HG03442 (cell line): ENCODE results near the gene PRSS53.
"Not testable (repeated sequence)": the region's sequence is repeated elsewhere in the genome, so short reads cannot be mapped to it uniquely, and the experiment has no call there.

Source experiments
- ATAC-seq: cut with Tn5 transposase; IDR thresholded peaks from one replicate; pipeline ENCODE4 v1.9.1; 2021; ENCODE audit warnings: mild to moderate bottlenecking, moderate library complexity; ENCODE audit not compliant: unreplicated experiment

PRSS53 gene

DNA sequence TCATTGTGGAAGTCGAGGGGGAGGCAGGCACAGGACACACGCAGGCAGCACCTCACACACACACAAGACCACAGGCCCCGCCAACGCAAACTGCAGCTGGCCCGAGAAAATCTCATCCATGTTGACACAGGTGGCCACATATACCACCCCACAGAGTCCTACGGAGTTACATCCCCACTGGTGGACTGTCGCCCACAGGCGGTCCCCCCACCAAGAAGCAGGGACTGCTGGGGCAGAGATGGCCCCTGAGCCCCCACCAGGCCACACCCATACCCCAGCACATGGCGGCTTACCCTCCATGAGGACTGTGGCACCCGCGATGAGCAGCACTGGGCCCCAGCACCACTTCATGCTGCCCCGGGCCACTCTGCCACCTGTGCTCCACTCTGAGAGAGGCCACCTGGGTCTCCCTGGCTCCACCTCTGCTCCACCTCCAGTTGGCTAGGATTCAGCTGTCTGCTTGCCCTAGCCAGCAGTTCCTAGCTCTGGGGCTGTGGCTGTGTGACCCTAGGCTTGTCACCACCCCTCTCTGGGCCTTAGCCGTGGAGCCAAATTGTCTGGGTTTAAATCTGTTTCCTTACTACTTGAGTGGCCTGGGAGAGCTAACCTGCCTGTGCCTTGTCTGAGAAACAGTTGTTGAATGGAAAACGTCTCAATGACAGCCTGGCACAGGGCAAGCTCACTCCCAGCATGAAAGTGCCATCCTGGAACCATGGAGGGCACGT lies at the start of gene PRSS53:
TSS of gene PRSS53 (minus strand) at position 485 of the 725 bp plus-strand sequence. CDS start at position 351, 134 bp downstream.
- ATAC-seq = no peak

- ATAC-seq = not testable (repeated sequence)
These were observed 48.2 kb upstream of the PRSS53 start for GRCh38 chr16:31136822-31137499.

DNA sequence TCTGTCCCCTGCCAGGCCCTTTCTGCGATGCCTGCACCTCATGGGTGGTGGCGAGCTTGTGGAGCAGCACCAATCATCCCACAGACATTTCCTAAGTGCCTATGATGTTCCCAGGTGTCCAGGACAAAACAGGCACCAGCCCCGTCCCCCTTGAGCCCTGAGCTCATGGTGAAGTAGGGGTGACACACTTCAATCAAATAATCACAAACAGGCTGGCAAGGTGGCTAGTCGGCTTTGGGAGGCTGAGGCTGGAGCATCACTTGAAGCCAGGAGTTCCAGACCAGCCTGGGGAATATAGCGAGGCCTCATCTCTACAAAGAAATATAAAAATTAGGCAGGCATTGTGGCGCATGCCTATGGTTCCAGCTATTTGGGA lies 47.5 kb upstream of the PRSS53 start:
- ATAC-seq = no peak

DNA sequence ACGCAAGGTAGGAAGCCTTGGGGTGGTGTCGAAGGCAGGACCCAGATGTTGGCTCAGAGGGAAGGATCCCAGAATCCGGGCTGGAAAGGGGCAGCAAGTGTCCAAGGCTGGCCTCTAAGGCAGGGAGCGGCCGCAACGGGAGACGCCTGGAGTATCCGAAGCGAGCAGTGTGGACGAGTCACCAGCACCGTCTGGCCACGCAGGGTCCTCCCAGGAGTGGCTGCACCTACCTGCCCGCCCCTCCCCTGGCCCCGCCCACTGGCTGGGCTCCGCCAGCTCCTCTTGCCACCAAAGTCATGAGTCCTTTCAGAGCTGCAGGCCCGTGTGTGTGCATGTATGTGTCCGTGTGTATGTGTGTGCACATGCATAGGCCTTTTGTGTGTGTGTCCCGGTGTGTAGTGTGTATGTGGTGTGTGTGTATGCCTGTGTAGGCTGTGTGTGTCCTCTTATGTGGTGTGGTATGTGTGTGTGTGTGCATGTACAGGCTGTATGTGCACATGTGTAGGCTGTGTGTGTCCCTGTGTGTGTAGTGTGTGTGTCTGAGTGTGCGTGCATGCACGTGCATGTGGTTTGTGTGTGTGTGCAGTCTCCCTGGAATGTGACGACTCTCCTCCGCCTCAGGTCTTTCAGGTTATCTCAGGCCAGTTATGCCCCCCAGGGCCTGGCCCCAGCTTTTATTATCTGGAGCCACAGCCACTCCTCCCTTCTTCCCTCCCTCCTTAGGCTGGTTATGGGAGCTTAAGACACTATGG lies 47.0 kb upstream of the PRSS53 start, which contains the start of gene PRSS8:
TSS of gene PRSS8 (minus strand) at position 193 of the 752 bp plus-strand sequence. CDS start 229 bp downstream, outside the sequence.
- no peak for ATAC-seq

GRCh38 chr16:31134625-31135534 lies 46.1 kb upstream of the PRSS53 start:
- no peak for ATAC-seq

- no peak for ATAC-seq
These were observed 45.4 kb upstream of the PRSS53 start for GRCh38 chr16:31134091-31134571.

- ATAC-seq = no peak
These were observed 44.3 kb upstream of the PRSS53 start for GRCh38 chr16:31133046-31133501.

- no peak for ATAC-seq
These were observed 43.7 kb upstream of the PRSS53 start for GRCh38 chr16:31132303-31132979.

GRCh38 chr16:31131841-31132271 lies 43.1 kb upstream of the PRSS53 start:
- ATAC-seq = no peak

GRCh38 chr16:31131416-31131815 lies 42.7 kb upstream of the PRSS53 start:
- ATAC-seq = no peak

- no peak for ATAC-seq
These were observed 42.2 kb upstream of the PRSS53 start for GRCh38 chr16:31130899-31131298.

- ATAC-seq = no peak
These were observed 41.7 kb upstream of the PRSS53 start for GRCh38 chr16:31130336-31130891.

- ATAC-seq = no peak
These were observed 41.0 kb upstream of the PRSS53 start for GRCh38 chr16:31129568-31130335.

DNA sequence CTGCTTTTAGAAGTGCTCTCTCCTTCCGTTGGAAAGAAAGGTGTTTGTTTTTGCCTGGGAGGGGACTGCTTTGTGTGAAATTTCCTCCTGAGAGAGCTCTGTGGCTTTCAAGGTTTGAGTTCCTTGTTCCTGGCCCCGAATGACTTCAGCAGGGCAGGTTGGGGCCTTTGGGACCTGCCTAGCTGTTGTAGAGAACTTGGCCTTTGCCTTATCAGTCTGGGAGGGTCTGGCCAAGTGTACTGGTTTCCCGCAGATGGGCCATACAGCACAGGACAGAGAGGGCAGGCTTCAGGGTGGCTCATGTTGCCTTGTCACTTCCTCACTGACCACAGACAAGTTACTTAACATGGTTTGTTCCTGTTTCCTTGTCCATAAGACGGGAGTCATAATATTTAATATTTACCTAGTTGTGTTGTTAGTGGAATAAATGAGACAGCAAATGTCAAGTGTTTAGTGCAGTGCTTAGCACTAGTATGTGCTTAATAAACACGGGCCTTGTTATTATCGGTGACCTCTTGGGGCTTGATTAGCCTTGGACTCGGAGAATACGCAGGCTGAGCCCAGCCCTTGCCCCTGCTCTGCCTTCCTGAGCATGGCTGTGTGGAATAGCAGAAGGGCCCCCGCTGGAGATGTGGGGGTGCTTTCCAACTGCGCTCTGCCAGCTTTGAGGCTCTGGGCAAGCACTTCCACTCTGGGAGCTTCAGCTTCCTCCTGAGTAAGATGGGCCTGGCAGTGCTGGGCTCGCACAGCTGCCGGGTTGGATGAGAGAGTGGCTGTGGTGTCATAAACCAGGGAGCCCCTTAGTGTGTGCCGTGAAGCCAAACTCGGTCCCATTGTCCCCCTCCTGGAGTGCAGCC lies 40.2 kb upstream of the PRSS53 start:
- no peak for ATAC-seq

DNA sequence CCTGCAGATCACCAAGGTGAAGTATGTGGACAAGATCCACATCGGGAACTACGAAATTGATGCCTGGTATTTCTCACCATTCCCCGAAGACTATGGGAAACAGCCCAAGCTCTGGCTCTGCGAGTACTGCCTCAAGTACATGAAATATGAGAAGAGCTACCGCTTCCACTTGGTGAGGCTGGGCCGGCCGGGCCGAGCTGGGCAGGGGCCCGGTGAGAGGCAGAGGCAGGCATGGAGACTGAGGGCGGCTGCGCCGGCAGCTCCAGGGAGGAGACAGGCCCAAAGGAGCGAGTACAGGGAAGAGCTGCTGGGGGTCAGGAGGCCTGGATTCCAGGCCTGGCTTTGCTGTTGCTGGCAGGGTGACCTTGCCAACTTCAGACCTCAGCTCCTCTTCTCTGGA lies 38.4 kb upstream of the PRSS53 start:
- no peak for ATAC-seq

- ATAC-seq = no peak
These were observed 37.1 kb upstream of the PRSS53 start for GRCh38 chr16:31125844-31126243.

DNA sequence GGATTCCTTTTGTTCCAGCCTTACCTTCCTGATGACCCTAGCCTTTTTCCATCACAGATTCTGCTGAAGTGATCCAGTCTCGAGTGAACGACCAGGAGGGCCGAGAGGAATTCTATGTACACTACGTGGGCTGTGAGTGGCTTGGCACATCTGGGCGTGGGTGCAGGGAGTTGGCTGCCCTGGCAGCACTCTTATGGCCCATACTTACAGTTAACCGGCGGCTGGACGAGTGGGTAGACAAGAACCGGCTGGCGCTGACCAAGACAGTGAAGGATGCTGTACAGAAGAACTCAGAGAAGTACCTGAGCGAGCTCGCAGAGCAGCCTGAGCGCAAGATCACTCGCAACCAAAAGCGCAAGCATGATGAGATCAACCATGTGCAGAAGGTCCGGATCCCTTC lies 31.4 kb upstream of the PRSS53 start:
- no peak for ATAC-seq
